Suprapubic skin (tissue), 3 donors: ENCODE data around the gene ZNRD2.

Source experiments
- CTCF ChIP-seq, 2 donors: fragments of 200-600 bp in 1 of 2; fragments of 450-650 bp in 1 of 2; sonication (generic) in 1 of 2; IDR thresholded peaks; one replicate each; pipeline ENCODE4 v1.5.1; 2016 to 2019; ENCODE audit warnings: antibody characterized with exemption in 2 of 2, mild to moderate bottlenecking in 1 of 2, moderate library complexity in 1 of 2
- POLR2AphosphoS5 ChIP-seq, 3 donors: sonication (generic); formaldehyde crosslinking; IDR thresholded peaks; one replicate each; pipeline ENCODE4 v1.6.1; 2017; ENCODE audit warnings: antibody characterized with exemption in 3 of 3

GRCh38 chr11:65604258-65604657 lies 34.0 kb downstream of the ZNRD2 start:
- TF ChIP-seq CTCF (IDR thresholded peaks at IDR 0.05) (no peak), POLR2AphosphoS5 (IDR thresholded peaks at IDR 0.05) (no peak)
